Prostate gland (tissue), 2 donors: ENCODE data around the gene AFAP1.

Experiments used
- POLR2A ChIP-seq: fragments of 450-650 bp; IDR thresholded peaks from one replicate; pipeline ENCODE4 v1.6.1; 2016; ENCODE audit warnings: antibody characterized with exemption, mild to moderate bottlenecking
- POLR2AphosphoS5 ChIP-seq: sonication (generic); formaldehyde crosslinking; IDR thresholded peaks from one replicate; pipeline ENCODE4 v1.6.1; 2017; ENCODE audit warnings: antibody characterized with exemption
- TF ChIP-seq, protein P1 (sequence below), 4 experiments: fragments of 200-600 bp in 2 of 4; fragments of 450-650 bp in 2 of 4; sonication (generic) in 2 of 4; IDR thresholded peaks; 1 replicate in 3 of 4; 2 replicates in 1 of 4; pipeline ENCODE4 v1.5.1; 2016 to 2019; ENCODE audit warnings: antibody characterized with exemption in 4 of 4, mild to moderate bottlenecking in 2 of 4, moderate library complexity in 2 of 4

DNA sequence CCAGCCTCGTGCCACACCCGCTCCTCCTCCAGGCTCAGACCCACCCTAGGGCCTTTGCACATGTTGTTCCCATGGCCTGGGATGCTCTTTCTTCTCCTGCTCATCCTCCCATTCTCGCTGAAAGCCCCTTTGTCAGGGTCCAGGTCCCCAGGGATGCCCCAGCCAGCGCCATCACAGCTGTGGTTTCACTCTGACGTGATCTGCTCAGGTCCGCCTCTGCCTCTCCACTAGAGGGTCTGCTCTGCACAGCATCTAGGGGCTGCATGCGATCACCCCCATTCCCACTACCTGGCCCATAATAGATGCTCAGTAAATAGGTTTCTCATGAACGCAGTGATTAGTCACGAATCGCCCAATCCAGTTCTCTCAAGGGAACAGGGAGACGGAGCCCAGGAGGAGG lies 222.5 kb downstream of the AFAP1 start:
- TF ChIP-seq, protein P1, sequence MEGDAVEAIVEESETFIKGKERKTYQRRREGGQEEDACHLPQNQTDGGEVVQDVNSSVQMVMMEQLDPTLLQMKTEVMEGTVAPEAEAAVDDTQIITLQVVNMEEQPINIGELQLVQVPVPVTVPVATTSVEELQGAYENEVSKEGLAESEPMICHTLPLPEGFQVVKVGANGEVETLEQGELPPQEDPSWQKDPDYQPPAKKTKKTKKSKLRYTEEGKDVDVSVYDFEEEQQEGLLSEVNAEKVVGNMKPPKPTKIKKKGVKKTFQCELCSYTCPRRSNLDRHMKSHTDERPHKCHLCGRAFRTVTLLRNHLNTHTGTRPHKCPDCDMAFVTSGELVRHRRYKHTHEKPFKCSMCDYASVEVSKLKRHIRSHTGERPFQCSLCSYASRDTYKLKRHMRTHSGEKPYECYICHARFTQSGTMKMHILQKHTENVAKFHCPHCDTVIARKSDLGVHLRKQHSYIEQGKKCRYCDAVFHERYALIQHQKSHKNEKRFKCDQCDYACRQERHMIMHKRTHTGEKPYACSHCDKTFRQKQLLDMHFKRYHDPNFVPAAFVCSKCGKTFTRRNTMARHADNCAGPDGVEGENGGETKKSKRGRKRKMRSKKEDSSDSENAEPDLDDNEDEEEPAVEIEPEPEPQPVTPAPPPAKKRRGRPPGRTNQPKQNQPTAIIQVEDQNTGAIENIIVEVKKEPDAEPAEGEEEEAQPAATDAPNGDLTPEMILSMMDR (IDR thresholded peaks at IDR 0.05), result no peak
- TF ChIP-seq POLR2AphosphoS5 (no peak), POLR2A (no peak)
